ENCODE results near the gene SRGAP3. TPM values are rescaled to one million over a fixed set of nuclear protein-coding genes. Genes with fewer than 3 reads are reported as not detected.

Gene SRGAP3
- total and polyA plus RNA-seq, 10 of the 15 experiments (the other 5 are each of a cell fraction or from before 2014, with no cell fraction given), result 0.32 to 1.7 (median 0.99) TPM

DNA sequence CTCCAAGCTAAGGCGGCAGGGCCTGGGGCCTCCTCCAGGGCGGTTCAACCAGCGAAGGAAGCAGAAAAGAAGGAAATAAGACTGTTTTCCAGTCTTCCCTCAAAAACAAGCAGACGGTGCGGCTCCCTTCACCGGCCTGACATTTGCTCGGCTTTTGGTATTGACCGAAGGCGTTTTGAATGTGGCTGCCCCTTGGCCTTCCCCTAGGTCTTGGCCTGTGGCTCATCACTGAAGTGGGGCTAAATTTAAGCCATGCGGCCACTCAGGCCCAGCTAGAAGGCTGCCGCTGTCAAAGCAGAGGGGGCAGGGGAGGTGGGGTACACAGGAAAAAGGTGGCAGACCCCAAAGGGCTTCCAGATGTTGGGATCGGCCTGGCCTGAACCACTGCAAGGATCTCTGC lies 86.2 kb downstream of the SRGAP3 start (continued):
- TF ChIP-seq, protein P1, sequence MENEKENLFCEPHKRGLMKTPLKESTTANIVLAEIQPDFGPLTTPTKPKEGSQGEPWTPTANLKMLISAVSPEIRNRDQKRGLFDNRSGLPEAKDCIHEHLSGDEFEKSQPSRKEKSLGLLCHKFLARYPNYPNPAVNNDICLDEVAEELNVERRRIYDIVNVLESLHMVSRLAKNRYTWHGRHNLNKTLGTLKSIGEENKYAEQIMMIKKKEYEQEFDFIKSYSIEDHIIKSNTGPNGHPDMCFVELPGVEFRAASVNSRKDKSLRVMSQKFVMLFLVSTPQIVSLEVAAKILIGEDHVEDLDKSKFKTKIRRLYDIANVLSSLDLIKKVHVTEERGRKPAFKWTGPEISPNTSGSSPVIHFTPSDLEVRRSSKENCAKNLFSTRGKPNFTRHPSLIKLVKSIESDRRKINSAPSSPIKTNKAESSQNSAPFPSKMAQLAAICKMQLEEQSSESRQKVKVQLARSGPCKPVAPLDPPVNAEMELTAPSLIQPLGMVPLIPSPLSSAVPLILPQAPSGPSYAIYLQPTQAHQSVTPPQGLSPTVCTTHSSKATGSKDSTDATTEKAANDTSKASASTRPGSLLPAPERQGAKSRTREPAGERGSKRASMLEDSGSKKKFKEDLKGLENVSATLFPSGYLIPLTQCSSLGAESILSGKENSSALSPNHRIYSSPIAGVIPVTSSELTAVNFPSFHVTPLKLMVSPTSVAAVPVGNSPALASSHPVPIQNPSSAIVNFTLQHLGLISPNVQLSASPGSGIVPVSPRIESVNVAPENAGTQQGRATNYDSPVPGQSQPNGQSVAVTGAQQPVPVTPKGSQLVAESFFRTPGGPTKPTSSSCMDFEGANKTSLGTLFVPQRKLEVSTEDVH (IDR thresholded peaks at IDR 0.05; ENCODE audit: low read depth, partially characterized antibody), result no peak
- TF ChIP-seq, protein P2, sequence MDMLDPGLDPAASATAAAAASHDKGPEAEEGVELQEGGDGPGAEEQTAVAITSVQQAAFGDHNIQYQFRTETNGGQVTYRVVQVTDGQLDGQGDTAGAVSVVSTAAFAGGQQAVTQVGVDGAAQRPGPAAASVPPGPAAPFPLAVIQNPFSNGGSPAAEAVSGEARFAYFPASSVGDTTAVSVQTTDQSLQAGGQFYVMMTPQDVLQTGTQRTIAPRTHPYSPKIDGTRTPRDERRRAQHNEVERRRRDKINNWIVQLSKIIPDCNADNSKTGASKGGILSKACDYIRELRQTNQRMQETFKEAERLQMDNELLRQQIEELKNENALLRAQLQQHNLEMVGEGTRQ (IDR thresholded peaks at IDR 0.05; ENCODE audit: borderline replicate concordance, low read depth, low read length), result no peak
- no peak for TF ChIP-seq HDAC2 (IDR thresholded peaks at IDR 0.05)
- TF ChIP-seq NFYA (IDR thresholded peaks at IDR 0.05; ENCODE audit: borderline replicate concordance, low read depth, low read length), result no peak
- TF ChIP-seq ESRRA (IDR thresholded peaks at IDR 0.05; ENCODE audit: low read length), result no peak
- no peak for TF ChIP-seq KDM1A (IDR thresholded peaks at IDR 0.05; ENCODE audit: borderline replicate concordance)
- no peak for TF ChIP-seq BACH1 (IDR thresholded peaks at IDR 0.05; ENCODE audit: borderline replicate concordance)
- TF ChIP-seq, protein P3, sequence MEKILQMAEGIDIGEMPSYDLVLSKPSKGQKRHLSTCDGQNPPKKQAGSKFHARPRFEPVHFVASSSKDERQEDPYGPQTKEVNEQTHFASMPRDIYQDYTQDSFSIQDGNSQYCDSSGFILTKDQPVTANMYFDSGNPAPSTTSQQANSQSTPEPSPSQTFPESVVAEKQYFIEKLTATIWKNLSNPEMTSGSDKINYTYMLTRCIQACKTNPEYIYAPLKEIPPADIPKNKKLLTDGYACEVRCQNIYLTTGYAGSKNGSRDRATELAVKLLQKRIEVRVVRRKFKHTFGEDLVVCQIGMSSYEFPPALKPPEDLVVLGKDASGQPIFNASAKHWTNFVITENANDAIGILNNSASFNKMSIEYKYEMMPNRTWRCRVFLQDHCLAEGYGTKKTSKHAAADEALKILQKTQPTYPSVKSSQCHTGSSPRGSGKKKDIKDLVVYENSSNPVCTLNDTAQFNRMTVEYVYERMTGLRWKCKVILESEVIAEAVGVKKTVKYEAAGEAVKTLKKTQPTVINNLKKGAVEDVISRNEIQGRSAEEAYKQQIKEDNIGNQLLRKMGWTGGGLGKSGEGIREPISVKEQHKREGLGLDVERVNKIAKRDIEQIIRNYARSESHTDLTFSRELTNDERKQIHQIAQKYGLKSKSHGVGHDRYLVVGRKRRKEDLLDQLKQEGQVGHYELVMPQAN (conservative IDR thresholded peaks at IDR 0.05), result no peak
- TF ChIP-seq, protein P4, sequence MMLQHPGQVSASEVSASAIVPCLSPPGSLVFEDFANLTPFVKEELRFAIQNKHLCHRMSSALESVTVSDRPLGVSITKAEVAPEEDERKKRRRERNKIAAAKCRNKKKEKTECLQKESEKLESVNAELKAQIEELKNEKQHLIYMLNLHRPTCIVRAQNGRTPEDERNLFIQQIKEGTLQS (IDR thresholded peaks at IDR 0.05; ENCODE audit: borderline replicate concordance, extremely low read depth, low read depth, low read length), result no peak
- TF ChIP-seq, protein P5, sequence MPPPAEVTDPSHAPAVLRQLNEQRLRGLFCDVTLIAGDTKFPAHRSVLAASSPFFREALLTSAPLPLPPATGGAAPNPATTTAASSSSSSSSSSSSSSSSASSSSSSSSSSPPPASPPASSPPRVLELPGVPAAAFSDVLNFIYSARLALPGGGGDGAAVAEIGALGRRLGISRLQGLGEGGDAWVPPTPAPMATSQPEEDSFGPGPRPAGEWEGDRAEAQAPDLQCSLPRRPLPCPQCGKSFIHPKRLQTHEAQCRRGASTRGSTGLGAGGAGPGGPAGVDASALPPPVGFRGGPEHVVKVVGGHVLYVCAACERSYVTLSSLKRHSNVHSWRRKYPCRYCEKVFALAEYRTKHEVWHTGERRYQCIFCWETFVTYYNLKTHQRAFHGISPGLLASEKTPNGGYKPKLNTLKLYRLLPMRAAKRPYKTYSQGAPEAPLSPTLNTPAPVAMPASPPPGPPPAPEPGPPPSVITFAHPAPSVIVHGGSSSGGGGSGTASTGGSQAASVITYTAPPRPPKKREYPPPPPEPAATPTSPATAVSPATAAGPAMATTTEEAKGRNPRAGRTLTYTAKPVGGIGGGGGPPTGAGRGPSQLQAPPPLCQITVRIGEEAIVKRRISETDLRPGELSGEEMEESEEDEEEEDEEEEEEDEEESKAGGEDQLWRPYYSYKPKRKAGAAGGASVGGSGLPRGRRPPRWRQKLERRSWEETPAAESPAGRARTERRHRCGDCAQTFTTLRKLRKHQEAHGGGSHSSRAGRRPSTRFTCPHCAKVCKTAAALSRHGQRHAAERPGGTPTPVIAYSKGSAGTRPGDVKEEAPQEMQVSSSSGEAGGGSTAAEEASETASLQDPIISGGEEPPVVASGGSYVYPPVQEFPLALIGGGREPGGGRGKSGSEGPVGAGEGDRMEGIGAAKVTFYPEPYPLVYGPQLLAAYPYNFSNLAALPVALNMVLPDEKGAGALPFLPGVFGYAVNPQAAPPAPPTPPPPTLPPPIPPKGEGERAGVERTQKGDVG (CRISPR knock-in tag; IDR thresholded peaks at IDR 0.05), result no peak
- no peak for TF ChIP-seq RBBP5 (conservative IDR thresholded peaks at IDR 0.05)
- no peak for TF ChIP-seq TCF7 (IDR thresholded peaks at IDR 0.05; ENCODE audit: borderline replicate concordance)
- no peak for TF ChIP-seq POLR2A (IDR thresholded peaks at IDR 0.05; ENCODE audit: low read depth, low read length)
- no peak for TF ChIP-seq SREBF2 (IDR thresholded peaks at IDR 0.05; ENCODE audit: low read length)
